Neural cell (in vitro differentiated cells): Measurements from ENCODE around the gene FRK. TPM values are rescaled to one million over a fixed set of nuclear protein-coding genes. Genes with fewer than 3 reads are reported as not detected.

Experiments
- H2AFZ ChIP-seq: fragments of 200-600, 300-800 bp; sonication (generic), shearing (Covaris generic); 2 replicates; pipeline ENCODE4 v1.6.0; 2014; ENCODE audit warnings: low read depth, mild to moderate bottlenecking, antibody characterized with exemption, low read length, moderate library complexity
- H3F3A ChIP-seq: fragments of 200-600 bp; shearing (Covaris generic); 2 replicates; pipeline ENCODE4 v1.6.1; 2016; ENCODE audit warnings: mild to moderate bottlenecking, moderate library complexity, mixed read lengths, antibody characterized with exemption, low read length; ENCODE audit not compliant: insufficient read depth, poor library complexity, severe bottlenecking
- H3K27ac ChIP-seq: fragments of 200-600, 300-800 bp; sonication (generic), shearing (Covaris generic); 2 replicates; pipeline ENCODE4 v1.5.1; 2014; ENCODE audit warnings: mild to moderate bottlenecking, low read length, moderate library complexity
- H3K27me3 ChIP-seq: fragments of 300-800, 200-600 bp; sonication (generic), shearing (Covaris generic); 2 replicates; pipeline ENCODE4 v1.6.0; 2014; ENCODE audit warnings: mild to moderate bottlenecking, low read depth, low read length, moderate library complexity; ENCODE audit not compliant: insufficient read depth
- H3K36me3 ChIP-seq: fragments of 300-800, 200-600 bp; sonication (generic), shearing (Covaris generic); 2 replicates; pipeline ENCODE4 v1.5.1; 2014; ENCODE audit warnings: mild to moderate bottlenecking, antibody characterized with exemption, low read length, moderate library complexity; ENCODE audit not compliant: insufficient read depth
- H3K4me2 ChIP-seq: fragments of 300-800, 200-600 bp; sonication (generic), shearing (Covaris generic); 2 replicates; pipeline ENCODE4 v1.6.0; 2014; ENCODE audit warnings: mild to moderate bottlenecking, low read length
- H3K4me3 ChIP-seq: fragments of 300-800, 200-600 bp; sonication (generic), shearing (Covaris generic); 2 replicates; pipeline ENCODE4 v1.5.1; 2014; ENCODE audit warnings: mild to moderate bottlenecking, low read length, moderate library complexity
- H3K79me2 ChIP-seq: fragments of 200-600 bp; shearing (Covaris generic); replicated peaks from 2 replicates; pipeline ENCODE4 v1.6.0; 2014; ENCODE audit warnings: mild to moderate bottlenecking, low read length, moderate library complexity; ENCODE audit not compliant: insufficient read depth
- H3K9ac ChIP-seq: fragments of 300-800, 200-600 bp; sonication (generic), shearing (Covaris generic); 2 replicates; pipeline ENCODE4 v1.6.1; 2016; ENCODE audit warnings: mild to moderate bottlenecking, low read length, mixed read lengths
- H3K9me2 ChIP-seq: fragments of 200-600 bp; shearing (Covaris generic); 2 replicates; pipeline ENCODE4 v1.6.1; 2016; ENCODE audit warnings: mild to moderate bottlenecking, low read length, mixed read lengths; ENCODE audit not compliant: insufficient read depth
- H3K9me3 ChIP-seq: fragments of 200-600, 300-800 bp; sonication (generic), shearing (Covaris generic); 2 replicates; pipeline ENCODE4 v1.6.1; 2016; ENCODE audit warnings: mild to moderate bottlenecking, mixed run types, low read length, moderate library complexity, mixed read lengths
- H4K20me1 ChIP-seq: fragments of 200-600 bp; shearing (Covaris generic); 2 replicates; pipeline ENCODE4 v1.6.1; 2016; ENCODE audit warnings: mild to moderate bottlenecking, mixed run types; ENCODE audit not compliant: insufficient read depth
- CTCF ChIP-seq: fragments of 450-650 bp; IDR thresholded peaks from 2 replicates; pipeline ENCODE4 v1.5.1; 2014; ENCODE audit warnings: antibody characterized with exemption, mild to moderate bottlenecking, moderate library complexity; ENCODE audit not compliant: poor library complexity, severe bottlenecking
- EP300 ChIP-seq: fragments of 450-650 bp; conservative IDR thresholded peaks from 2 replicates; pipeline ENCODE4 v1.6.1; 2014; ENCODE audit warnings: antibody characterized with exemption, mild to moderate bottlenecking, moderate library complexity; ENCODE audit not compliant: poor library complexity, severe bottlenecking
- EZH2 ChIP-seq: fragments of 200-600, 300-800 bp; shearing (Covaris generic), sonication (generic); IDR thresholded peaks from 2 replicates; pipeline ENCODE4 v1.6.1; 2014; ENCODE audit warnings: antibody characterized with exemption, low read length, borderline replicate concordance, mild to moderate bottlenecking; ENCODE audit not compliant: insufficient read depth, poor library complexity, severe bottlenecking
- MXI1 ChIP-seq: fragments of 450-650 bp; conservative IDR thresholded peaks from 2 replicates; pipeline ENCODE4 v1.6.1; 2014; ENCODE audit warnings: antibody characterized with exemption, mild to moderate bottlenecking; ENCODE audit not compliant: poor library complexity, severe bottlenecking
- POLR2AphosphoS5 ChIP-seq: IDR thresholded peaks from 2 replicates; pipeline ENCODE4 v1.6.1; 2012
- RAD21 ChIP-seq: fragments of 450-650 bp; conservative IDR thresholded peaks from 2 replicates; pipeline ENCODE4 v1.6.1; 2014; ENCODE audit warnings: antibody characterized with exemption, mild to moderate bottlenecking, moderate library complexity
- SMC3 ChIP-seq: fragments of 450-650 bp; conservative IDR thresholded peaks from 2 replicates; pipeline ENCODE4 v1.6.1; 2014; ENCODE audit warnings: antibody characterized with exemption, mild to moderate bottlenecking, moderate library complexity; ENCODE audit not compliant: poor library complexity
- TAF1 ChIP-seq: IDR thresholded peaks from 2 replicates; pipeline ENCODE4 v1.6.1; 2012; ENCODE audit warnings: low read depth
- polyA plus RNA-seq: library from polyadenylated mRNA; depleted of rRNA; stranded (reverse); fragments of >200 nt; gene quantifications from 2 replicates; pipeline ENCODE4 v1.2.3, GENCODE V29; 2014
- TF ChIP-seq, protein P1 (sequence below): IDR thresholded peaks from 2 replicates; pipeline ENCODE4 v1.6.1; 2012; ENCODE audit warnings: borderline replicate concordance

FRK gene
- polyA plus RNA-seq, 1 donor from 2014 or later: not detected

DNA sequence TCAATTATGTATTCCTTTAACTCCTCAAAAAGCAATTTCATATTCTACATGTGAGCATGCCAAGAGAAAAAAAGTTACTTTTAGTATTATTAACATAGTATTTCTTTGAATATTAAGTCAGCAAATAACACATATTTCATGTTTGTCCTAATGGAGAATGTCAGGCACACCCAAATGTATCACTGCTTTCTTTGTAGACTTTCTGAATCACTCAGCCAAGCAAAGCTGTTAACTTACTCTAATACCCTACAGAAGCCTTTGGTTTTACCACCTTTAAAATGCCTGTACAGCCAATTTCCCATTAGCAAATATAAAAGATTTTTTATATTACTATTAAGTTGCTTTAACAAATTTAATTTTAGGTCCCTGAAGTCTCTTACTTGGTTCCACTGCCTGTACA is 23.8 kb downstream of the FRK start:
- Histone ChIP-seq H3K9me3 (no peaks in the 10 kb centered on the region), H4K20me1 (no peaks in the 10 kb centered on the region), H2AFZ (no peak overlapping the region), H3K27ac (no peak overlapping the region), H3K9me2 (no peaks in the 10 kb centered on the region), H3K27me3 (no peaks in the 10 kb centered on the region), H3F3A (no peaks in the 10 kb centered on the region), H3K9ac (no peak overlapping the region), H3K4me3 (no peak overlapping the region), H3K79me2 (no peaks in the 10 kb centered on the region), H3K4me2 (no peak overlapping the region), H3K36me3 (no peaks in the 10 kb centered on the region)
- TF ChIP-seq EP300 (no peak), RAD21 (no peak), CTCF (no peak), EZH2 (no peak), SMC3 (no peak), TAF1 (no peak)

- H3K9ac ChIP-seq: no peak overlapping the region
- no peaks in the 10 kb centered on the region for H3K9me2 ChIP-seq
- no peaks in the 10 kb centered on the region for H3K79me2 ChIP-seq
- no peak overlapping the region for H2AFZ ChIP-seq
- H3K27ac ChIP-seq: no peak overlapping the region
- no peak for TF ChIP-seq EP300
- no peak for TF ChIP-seq TAF1
- no peak for TF ChIP-seq RAD21
- H4K20me1 ChIP-seq: no peaks in the 10 kb centered on the region
- H3K4me3 ChIP-seq: no peak overlapping the region
- no peaks in the 10 kb centered on the region for H3F3A ChIP-seq
- no peaks in the 10 kb centered on the region for H3K27me3 ChIP-seq
- H3K36me3 ChIP-seq: no peaks in the 10 kb centered on the region
- H3K4me2 ChIP-seq: no peak overlapping the region
- no peaks in the 10 kb centered on the region for H3K9me3 ChIP-seq
Observed at GRCh38 chr6:116036075-116036773, 24.5 kb downstream of the FRK start.

DNA sequence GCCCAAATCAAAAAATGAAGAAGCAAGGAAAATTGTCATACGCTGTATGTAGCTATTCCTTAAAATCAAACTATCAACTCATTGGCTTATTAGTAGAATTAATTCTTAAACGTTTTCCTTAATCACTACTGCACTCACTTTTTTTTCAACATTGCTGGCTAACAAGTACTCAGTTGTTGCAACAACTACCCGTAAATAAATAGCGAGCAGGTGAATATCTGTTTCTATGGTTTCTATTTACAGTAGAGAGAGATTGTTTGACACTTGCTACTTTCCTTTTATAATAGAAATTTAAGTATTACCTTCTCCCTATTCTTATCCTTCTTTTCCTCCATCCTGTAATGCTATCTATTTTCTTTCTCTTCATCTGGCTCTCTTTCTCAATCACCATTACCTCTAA is 25.1 kb downstream of the FRK start:
- no peak overlapping the region for H3K4me2 ChIP-seq
- H3K36me3 ChIP-seq: no peaks in the 10 kb centered on the region
- no peaks in the 10 kb centered on the region for H4K20me1 ChIP-seq
- H3K9me3 ChIP-seq: no peaks in the 10 kb centered on the region
- no peaks in the 10 kb centered on the region for H3K79me2 ChIP-seq
- H3K27me3 ChIP-seq: no peaks in the 10 kb centered on the region
- H3K27ac ChIP-seq: no peak overlapping the region
- no peak overlapping the region for H3K4me3 ChIP-seq
- no peak overlapping the region for H2AFZ ChIP-seq
- no peaks in the 10 kb centered on the region for H3K9me2 ChIP-seq
- no peaks in the 10 kb centered on the region for H3F3A ChIP-seq
- TF ChIP-seq SMC3 (no peak), CTCF (no peak), MXI1 (no peak), EP300 (no peak), EZH2 (no peak), TAF1 (no peak), POLR2AphosphoS5 (no peak), RAD21 (no peak)
- TF ChIP-seq, protein P1, sequence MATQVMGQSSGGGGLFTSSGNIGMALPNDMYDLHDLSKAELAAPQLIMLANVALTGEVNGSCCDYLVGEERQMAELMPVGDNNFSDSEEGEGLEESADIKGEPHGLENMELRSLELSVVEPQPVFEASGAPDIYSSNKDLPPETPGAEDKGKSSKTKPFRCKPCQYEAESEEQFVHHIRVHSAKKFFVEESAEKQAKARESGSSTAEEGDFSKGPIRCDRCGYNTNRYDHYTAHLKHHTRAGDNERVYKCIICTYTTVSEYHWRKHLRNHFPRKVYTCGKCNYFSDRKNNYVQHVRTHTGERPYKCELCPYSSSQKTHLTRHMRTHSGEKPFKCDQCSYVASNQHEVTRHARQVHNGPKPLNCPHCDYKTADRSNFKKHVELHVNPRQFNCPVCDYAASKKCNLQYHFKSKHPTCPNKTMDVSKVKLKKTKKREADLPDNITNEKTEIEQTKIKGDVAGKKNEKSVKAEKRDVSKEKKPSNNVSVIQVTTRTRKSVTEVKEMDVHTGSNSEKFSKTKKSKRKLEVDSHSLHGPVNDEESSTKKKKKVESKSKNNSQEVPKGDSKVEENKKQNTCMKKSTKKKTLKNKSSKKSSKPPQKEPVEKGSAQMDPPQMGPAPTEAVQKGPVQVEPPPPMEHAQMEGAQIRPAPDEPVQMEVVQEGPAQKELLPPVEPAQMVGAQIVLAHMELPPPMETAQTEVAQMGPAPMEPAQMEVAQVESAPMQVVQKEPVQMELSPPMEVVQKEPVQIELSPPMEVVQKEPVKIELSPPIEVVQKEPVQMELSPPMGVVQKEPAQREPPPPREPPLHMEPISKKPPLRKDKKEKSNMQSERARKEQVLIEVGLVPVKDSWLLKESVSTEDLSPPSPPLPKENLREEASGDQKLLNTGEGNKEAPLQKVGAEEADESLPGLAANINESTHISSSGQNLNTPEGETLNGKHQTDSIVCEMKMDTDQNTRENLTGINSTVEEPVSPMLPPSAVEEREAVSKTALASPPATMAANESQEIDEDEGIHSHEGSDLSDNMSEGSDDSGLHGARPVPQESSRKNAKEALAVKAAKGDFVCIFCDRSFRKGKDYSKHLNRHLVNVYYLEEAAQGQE: no peak
- H3K9ac ChIP-seq: no peak overlapping the region
